Measurements from ENCODE around the gene SPR. TPM values are rescaled to one million over a fixed set of nuclear protein-coding genes. Genes with fewer than 3 reads are reported as not detected.
A peak's percentile ranks its signal among the peaks of the same experiment; 100 is the strongest.

Gene SPR
- total and polyA plus RNA-seq, 2 of the 13 experiments (the other 11 are each of a cell fraction or from before 2014, with no cell fraction given): 34.0 to 96.0 TPM

GRCh38 chr2:72887032-72887739, at the start of gene SPR (continued):
- TF ChIP-seq HBP1 (CRISPR knock-in tag; IDR thresholded peaks at IDR 0.05; ENCODE audit: low read depth) (no peak), HNRNPL (IDR thresholded peaks at IDR 0.05; ENCODE audit: low read depth, low read length) (no peak), PRPF4 (IDR thresholded peaks at IDR 0.05; ENCODE audit: low read depth, low read length, poor library complexity, severe bottlenecking) (no peak), ZBTB49 (CRISPR knock-in tag; IDR thresholded peaks at IDR 0.05; ENCODE audit: borderline replicate concordance) (no peak), CREB1 (IDR thresholded peaks at IDR 0.05) (no peak), CREB1 (CRISPR knock-in tag; IDR thresholded peaks at IDR 0.05) (no peak), NFKB2 (CRISPR knock-in tag; IDR thresholded peaks at IDR 0.05; ENCODE audit: borderline replicate concordance) (peak; percentile 85; the same call in 1 of the 2 replicates), SNAPC4 (CRISPR knock-in tag; IDR thresholded peaks at IDR 0.05) (no peak), NR0B2 (CRISPR knock-in tag; IDR thresholded peaks at IDR 0.05) (peak; percentile 30), ZFP1 (CRISPR knock-in tag; IDR thresholded peaks at IDR 0.05) (no peak), ARID5B (CRISPR knock-in tag; IDR thresholded peaks at IDR 0.05) (no peak), SRSF4 (IDR thresholded peaks at IDR 0.05; ENCODE audit: low read depth, low read length, poor library complexity, severe bottlenecking) (no peak), ZNF326 (CRISPR knock-in tag; IDR thresholded peaks at IDR 0.05; ENCODE audit: borderline replicate concordance) (no peak), MXD3 (CRISPR knock-in tag; IDR thresholded peaks at IDR 0.05) (peak; percentile 56; the same call in 1 of the 2 replicates), ARNT (IDR thresholded peaks at IDR 0.05) (no peak)
